SKM-1 (cell line): ENCODE results near the gene ARPC5.
A peak's percentile ranks its signal among the peaks of the same experiment; 100 is the strongest.
"Not testable (repeated sequence)": the region's sequence is repeated elsewhere in the genome, so short reads cannot be mapped to it uniquely, and the experiment has no call there.

ENCODE experiments used
- DNase-seq: peaks from one replicate; lab custom pipeline; 2025; ENCODE audit not compliant: unreplicated experiment; lab: John Stamatoyannopoulos, UW

The ARPC5 gene

DNA sequence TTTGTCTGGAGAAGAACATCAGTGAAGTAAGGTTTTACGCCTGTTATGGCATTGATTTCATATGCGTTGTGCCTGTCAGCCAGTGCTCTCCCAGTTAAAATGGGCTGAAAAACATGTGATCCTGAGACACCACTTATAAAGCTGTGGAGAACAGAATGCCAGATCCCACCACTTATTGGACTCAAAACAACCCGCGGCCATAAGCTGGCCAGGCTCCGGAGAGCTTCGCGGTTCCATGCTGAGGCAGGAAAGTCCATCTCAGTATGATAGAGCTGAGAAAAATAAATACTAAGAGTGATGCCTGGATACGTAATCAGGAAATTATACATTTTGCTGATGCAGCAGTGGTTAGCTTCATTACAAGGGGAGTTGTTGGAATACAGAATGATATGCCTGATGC lies 12.5 kb upstream of the ARPC5 start:
- DNase-seq = no peak

DNA sequence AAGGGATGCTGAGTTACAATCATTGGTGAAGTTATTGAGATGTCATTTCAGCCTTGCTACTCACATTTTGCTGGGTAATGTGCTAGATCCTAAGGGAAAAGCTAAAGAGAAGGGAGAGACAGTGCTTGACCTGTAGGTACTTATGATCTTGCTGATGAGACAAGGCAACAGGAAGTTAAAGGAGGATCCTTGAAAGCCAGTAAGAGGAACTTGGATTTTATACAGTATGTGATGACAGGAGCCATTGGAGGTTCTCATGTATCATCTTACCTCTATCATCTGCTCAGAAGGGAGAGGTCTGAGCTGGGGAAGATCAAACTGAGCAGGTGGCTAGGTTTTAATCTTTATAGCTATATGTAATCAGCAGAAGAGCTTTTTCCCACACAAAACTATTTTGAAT lies 11.2 kb upstream of the ARPC5 start:
- peak; percentile 64 for DNase-seq

DNA sequence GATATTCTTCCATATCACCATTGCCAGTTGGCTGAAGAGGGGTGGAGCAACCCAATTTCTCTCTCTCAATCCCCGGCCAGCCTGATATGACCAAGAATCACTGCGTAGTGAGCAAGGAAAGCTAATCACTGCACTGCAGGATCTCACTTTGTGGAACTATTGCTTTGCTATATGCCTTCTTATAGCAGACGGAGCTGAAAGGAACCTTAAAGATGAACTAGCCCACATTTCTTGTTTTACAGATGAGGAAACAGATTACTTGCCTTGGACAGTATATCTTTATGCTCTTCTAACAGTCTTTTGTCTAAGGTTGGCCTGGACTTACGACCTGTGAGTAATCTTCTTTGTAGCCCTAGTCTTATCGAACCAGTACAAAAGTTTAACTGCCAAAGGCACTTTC lies 9.9 kb upstream of the ARPC5 start:
- no peak for DNase-seq

DNA sequence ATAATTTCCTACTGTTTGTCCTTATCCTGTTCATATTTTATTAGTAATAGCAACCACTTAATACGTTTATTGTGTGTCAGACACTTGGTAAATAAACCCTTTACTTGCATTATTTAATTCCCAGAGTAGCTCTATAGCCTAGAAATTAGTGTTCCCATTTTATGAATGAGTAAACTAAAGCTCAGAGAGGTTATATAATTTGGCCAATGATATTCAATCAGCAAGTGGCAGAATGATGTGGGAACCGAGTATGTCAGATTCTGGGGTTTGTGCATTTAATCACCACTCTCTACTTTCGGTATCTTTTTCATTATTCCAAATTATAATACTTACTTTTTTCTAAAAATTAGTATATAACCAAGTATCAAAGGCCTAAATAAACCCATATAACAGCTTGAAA lies 6.6 kb upstream of the ARPC5 start:
- no peak for DNase-seq

DNA sequence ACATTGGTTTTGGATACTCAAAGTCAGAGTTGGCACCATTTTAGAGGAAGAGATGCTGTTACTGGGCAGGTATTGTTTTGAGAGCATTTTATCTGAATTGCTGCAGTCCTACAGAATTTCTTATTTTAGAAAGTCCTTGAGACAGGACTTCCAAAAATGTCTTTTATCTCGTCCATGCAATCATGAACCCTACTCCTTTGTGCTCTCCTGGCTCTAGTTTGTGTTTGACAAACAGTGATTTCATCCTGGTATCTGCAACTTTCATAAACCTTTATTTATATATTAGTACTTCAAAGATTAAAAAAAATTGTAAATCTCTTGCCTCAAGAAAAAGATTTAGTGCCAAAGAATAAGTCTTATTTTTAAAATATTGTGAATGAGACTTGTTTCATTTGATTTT lies 4.6 kb upstream of the ARPC5 start:
- no peak for DNase-seq

DNA sequence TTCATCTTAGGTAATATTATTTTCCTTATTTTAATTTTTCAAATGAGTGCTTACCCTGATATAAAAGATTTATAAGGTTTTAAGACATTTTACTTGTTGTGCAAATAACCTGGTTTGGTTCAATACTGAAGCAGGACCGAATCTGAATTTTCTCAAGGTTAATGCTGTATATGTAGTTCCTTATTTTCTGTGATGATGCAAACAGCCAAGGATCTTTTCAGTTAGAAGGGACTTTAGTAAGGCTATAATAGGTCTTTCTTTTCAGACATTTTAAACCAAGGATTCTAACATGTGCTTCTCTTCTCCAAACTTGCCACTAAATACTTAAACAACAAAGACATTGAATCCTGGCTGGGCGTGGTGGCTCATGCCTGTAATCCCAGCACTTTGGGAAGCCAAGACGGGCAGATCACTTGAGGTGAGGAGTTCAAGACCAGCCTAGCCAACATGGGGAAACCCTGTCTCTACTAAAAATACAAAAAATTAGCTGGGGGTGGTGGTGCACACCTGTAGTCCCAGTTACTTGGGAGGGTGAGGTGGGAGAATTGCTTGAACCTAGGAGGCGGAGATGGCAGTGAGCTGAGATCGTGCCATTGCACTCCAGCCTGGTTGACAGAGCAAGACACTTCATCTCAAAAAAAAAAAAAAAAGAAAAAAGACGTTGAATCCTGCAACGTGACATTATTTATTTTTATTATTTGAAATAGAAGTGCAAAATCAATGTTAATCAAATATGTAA lies 3.2 kb upstream of the ARPC5 start:
- DNase-seq = peak; percentile 65

DNA sequence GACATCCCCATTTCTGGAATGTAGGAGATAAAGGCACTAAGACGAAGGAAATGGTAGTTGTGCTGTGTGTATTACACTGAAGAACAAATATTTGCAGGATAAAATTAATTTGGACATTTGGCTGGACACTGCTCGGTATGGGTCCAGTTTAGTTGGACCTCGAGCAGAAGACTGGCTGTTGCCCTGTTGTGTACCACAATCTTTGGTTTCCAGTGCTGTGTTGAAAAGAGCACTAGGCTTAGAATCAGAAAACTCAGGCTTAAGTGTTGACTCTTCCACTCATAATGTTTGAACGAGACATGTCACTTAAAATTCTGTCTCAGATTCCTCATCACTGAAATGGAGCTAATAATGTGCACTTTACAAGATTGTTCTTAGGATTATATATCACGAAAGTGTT lies 1.2 kb upstream of the ARPC5 start:
- DNase-seq = no peak

DNA sequence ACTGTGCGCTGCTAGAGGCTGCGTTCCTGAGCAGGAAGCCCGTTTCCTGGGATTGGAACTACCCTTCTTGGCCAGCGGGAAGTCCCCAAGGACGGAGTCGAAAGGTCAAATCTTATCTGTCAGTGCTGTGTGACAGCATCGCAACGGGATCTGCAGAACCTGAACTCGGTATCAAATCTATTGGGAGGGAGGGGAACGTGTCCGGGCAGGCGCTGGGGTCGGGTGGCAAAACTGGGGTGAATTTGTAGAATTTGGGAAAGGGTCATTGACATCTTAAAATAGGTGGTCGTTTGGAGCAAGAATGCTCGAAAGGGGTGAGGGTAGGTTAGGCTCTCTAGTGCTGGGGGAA lies 725 bp upstream of the ARPC5 start:
- DNase-seq = no peak

DNA sequence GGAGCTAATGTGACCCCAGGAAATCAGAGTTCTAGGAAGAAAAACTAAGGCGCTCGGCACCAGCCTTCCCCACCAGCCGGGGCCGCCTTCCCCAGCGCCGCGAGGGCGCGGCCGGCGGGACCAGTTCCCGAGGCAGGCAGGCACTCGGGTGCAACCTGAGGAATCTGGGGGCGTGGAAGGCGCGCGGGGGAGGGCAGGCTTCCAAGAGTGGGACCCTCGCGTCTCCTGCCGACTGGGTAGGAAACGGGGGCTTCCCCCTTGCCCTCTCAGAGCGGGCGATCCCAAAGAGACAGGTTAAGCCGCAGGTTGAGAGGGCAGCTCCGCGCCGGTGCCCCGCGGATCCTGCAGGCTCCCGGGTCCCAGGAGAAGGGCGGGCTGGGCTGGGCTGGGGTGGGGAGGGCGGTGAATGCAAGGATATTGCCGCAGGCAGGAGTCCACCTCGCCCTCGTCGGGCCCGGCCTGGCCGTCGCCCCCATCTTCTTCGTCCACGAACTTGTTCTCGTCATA lies 431 bp downstream of the ARPC5 start:
- no peak for DNase-seq

DNA sequence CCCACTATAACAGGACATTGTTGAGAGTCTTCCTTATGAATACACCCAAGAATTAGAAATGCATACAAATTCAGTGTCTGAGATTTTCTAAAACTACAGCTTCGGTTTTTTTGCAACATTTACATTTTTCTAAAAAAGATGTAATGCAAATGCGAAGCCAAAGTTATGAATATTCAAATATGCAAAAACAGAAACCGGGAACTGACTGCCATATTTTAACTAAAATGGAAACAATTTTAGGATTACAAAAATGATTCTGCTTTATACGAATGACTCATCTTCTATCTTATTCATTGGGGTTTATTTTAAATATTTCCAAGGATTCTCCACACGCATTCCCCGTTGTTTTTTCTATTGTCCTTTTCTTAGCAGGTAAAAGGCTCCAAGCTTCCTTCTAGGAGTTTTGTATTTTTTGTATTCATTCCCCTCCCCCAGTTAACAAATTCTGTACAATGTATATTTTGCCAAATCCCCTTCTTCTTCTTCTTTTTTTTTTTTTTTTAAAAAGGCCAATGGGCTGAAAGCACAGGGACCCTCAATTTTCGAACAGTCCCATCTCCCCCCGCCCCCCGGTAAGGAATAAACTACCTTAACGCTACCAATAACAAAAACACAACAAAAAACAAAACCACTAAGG lies 1.0 kb downstream of the ARPC5 start:
- DNase-seq = no peak

DNA sequence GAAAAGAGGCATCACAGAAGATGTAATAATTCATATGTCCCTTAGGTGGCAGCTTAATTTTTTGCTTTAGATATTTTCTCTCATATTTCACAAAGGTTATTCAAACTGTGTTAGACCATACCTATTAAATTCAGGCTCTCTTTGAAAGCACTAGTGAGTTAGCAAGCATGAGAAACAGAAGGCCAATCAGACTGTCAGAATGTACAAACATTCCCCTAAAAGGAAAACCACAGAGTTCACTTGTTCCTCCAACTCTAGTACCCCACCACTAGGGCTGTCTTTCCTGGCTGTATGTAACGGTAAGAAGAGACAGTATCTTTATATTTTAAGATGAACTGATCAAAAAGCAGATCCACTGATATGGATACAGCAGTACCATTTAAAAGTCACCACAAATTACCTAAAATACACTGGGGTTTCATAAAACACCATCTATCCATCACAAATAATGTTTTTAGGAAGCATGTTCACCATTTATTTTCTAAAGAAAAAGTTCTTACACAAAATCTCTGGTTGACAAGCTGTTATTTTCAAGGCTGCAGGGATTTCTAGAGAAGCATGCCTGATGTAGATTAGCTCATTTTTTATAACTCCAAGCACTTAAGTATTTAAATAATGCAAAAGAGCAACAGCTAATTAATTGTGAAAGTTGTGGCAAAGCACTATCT lies 1.8 kb downstream of the ARPC5 start:
- DNase-seq = peak; percentile 77

DNA sequence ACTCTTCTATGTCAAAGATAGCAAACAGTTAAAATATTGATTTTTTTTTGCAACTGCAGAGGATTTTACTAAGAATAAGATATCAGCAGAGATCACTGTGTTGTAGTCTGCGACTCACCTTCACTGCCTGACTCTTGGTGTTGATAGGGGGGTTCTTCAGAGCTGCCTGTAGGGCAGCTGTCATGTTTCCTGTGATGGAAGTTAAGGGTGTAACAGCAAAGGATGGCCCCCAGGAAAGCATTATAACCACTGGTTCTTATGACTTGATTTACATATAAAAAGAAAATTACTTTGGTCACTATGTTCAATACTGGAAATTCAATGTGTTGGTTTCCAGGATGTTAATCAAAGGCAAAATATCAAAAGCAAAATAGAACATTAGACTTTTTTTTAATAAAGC lies 2.6 kb downstream of the ARPC5 start:
- no peak for DNase-seq

DNA sequence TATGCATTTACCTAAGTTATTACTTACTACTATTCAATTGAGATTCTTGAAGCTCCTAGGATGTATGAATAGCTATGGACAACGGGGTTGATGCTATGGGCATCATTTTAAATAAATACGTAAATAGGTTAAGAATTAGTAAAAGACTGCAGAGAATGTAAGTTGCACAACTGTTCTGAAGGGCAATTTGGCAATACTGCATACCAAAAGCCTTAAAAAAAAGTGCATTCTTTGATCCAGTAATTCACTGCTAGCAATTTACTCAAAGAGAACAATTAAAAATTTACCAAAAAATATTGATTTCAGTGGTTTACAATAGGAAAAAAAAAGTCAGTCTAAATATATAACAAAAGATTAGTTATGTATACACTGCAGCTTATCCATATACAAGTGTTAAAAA lies 3.5 kb downstream of the ARPC5 start:
- DNase-seq = no peak

DNA sequence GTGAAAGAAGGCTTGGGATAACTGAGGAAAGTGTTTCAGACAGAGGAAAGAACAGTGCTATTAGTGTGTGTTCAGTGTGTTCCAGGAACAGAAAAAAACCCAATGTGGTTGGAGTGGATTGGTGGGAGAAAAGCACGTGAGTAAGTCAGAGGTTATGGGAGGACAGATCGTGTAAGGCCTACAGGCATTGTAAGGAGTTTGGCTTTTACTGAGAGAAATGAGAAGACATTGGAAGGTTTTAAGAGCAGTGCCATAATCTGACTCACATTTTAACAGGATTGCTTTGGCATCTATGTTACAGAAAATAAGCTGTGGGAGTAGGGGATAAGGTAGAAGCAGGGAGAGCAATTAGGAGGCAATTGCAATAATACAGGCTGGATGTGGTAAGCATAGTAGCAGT lies 4.8 kb downstream of the ARPC5 start:
- no peak for DNase-seq

DNA sequence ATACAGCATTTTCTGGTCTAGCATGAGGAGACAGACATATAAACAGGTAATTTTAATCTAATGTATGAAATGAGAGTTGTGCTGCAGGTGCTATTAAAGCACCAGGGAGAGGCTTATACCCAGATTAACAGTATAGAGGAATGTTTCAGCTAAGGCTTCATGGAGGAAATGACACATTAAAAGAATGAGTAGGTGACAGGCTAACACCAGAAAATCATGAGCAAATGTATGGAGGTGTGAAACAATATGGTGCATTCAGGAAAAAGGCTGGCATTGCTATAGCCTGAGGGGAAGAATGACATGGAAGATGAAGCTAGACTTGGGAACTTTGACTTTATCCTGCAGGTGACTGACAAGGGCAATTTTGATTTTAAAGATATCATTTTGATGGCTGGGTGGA lies 7.0 kb downstream of the ARPC5 start:
- no peak for DNase-seq

DNA sequence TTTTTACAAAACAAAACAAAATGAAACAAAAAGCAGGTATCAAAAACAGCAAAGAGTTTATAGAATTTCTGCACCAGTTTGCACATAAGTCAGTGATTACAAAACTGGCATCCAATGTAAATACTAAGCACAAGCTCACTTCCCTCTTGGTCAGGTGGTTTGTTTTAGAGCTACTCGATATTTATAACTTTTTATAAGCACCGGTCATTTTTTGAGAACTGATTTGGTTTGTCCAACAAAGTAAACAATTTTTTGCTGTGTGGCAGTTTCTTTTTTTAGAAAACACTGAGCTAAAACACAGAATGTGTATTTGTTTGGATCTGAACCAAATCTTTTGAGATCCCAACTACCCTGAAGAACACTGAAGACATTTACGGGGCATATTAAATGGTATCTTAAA lies 9.3 kb downstream of the ARPC5 start:
- not testable (repeated sequence) for DNase-seq

DNA sequence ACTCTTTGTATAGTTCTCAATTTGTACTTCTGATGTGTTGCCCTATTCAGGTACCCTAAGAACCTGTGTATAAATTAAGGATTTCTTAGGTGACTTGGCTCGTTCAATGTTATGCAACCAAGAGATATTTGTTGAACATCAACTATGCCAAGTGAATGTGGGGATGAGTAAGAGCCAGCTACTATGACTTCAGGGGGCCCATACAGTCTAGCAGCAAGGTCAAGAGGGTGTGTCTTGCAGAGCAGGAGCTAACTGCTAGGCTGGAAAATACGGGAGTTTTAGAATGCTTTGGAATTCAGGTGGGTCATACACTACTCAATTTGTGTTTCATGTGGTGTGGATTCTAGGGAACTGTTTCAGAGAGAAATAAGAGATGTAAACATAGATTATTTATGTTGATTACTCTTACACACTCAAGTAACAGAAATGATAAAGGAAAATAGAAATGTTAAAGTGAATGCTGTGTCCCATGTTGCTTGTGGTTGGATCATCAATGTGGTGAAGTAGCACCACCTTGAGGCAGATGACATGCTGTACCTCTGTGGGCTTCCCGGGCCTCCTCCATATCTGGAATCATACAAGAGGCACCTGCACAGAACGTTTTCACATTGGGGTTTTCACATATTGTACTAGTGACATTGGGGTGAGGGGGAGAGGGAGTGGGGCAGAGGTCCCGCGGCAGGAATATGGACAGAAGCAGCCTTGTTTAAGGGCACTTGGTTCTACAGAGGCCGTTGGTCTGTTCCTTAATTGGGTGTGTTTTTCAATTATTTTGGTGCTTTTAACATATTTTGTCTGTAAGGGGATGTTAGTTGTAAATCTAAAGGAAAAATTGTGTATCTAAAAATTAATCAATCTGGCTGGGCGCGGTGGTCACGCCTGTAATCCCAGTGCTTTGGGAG lies 12.4 kb downstream of the ARPC5 start:
- DNase-seq = peak; percentile 33

DNA sequence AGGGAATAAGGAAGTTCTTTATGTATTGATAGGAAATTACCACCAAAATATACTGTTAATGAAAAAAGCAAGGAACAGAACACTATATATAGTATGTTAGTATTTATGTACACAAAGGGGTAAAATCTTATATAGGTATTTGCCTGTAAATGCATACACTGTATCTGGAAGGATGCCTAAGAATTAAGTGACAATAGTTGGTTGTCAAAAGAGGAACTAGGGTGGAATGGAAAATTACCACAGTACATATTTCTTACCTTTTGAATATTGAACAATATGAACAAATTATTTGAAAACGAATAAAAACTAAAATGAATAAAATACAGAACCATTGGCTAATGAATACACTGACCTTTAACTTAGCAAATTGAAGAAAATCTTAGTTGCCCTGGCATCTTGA lies 13.6 kb downstream of the ARPC5 start:
- DNase-seq = no peak

DNA sequence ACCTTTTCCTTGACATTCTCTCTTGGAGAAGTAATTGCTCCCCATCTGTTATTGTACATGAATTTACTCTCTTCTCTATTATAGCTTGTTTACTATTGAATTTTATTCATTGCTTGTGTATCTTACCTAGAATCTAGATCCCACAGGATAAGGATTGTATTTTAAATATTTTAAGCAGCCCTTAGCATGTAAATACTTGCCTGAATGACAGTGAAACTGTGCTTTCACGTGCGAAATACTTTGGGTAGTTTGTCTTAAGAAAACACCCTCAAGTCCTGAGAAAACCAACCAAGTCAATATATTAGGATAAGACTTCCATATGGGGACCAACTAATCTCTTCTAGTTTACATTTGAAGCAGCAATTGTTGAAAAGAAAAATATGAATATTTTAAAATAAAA lies 15.3 kb downstream of the ARPC5 start:
- no peak for DNase-seq

DNA sequence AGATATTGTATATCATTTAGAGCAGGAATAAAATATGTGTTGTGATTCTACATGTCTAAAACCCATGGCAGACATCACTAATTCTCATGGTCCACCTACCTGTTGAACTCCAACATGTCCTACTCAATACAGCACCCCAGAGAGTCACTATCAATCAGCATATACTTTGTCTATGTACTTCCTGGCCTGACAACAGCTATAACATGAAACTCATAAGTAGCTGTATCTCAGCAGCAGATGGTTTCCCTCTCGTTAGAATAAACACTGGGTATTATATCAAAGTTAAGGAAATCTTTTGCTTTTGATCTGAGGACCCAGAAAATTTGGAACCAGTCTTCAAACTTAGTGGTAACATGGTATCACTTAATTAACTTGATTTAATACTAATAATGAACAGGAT lies 15.8 kb downstream of the ARPC5 start:
- DNase-seq = no peak

DNA sequence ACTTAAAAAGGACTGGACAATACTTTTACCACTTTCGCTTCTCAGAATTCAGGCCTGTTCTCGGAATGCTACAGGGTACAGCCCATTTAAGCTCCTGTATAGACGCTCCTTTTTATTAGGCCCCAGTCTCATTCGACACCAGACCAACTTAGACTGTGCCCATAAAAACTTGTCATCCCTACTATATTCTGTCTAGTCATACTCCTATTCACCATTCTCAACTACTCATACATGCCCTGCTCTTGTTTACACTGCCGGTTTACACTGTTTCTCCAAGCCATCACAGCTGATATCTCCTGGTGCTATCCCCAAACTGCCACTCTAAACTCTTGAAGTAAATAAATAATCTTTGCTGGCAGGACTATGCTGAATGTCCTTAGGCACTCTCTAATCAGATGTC lies 17.4 kb downstream of the ARPC5 start:
- DNase-seq = not testable (repeated sequence)
